HL-60 (cell line): ENCODE results near the gene PPP1R14C.

Experiments
- CTCF ChIP-seq: IDR thresholded peaks from one replicate; pipeline ENCODE4 v1.5.1; 2011; ENCODE audit warnings: low read length, control low read depth, inconsistent platforms; ENCODE audit not compliant: insufficient read depth
- GABPA ChIP-seq: IDR thresholded peaks from 2 replicates; pipeline ENCODE4 v1.6.1; 2012; ENCODE audit warnings: low read depth
- POLR2AphosphoS5 ChIP-seq: IDR thresholded peaks from 2 replicates; pipeline ENCODE4 v1.6.1; 2012; ENCODE audit warnings: low read depth

- TF ChIP-seq CTCF = no peak
- no peak for TF ChIP-seq POLR2AphosphoS5
- no peak for TF ChIP-seq GABPA
Measured at GRCh38 chr6:150263765-150264404, 121.0 kb downstream of the PPP1R14C start.
